ENCODE measurements around the gene CPPED1.

DNA sequence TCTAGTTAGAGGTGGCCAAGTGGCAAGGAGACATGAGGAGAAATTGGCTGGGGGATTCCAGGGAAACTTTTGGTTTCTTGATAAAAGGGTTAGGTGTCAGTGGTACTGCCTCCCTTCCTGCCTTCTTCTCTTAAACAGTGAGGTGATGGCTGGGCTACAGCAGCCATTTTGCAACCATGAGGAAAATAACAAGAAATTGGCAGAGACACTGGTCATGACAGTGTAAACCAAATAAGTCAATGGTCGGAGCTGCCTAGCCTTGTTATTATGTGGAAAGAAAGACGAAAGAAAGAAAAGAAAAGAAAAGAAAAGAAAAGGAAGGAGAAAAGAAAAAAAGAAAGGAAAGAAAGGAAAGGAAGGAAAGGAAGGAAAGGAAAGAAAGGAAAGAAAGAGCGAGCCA is 63.9 kb downstream of the CPPED1 start:
- TF ChIP-seq EZH2 (IDR thresholded peaks at IDR 0.05) (no peak), POLR2AphosphoS5 (IDR thresholded peaks at IDR 0.05; ENCODE audit: borderline replicate concordance, low read depth, low read length) (no peak)
